Central memory CD8-positive, alpha-beta T cell (primary cell): ENCODE results near the gene LIN37.
"Not testable (repeated sequence)": the region's sequence is repeated elsewhere in the genome, so short reads cannot be mapped to it uniquely, and the experiment has no call there.

Source experiments
- ATAC-seq: fragments of 150-1000 bp; cut with Tn5 transposase; replicated peaks from 2 replicates; pipeline ENCODE4 v1.10.0; 2022; ENCODE audit warnings: mild to moderate bottlenecking, moderate FRiP score, moderate number of reproducible peaks; ENCODE audit not compliant: poor library complexity, severe bottlenecking; ENCODE audit errors: extremely low read depth
- DNase-seq, 2 donors: peaks; one replicate each; pipeline ENCODE4 v3.0.0; 2021; ENCODE audit warnings: low spot score in 2 of 2
- H3K27ac Mint-ChIP-seq: one replicate; pipeline ENCODE4 v1.8.0; 2022; ENCODE audit warnings: low read depth, mild to moderate bottlenecking, moderate library complexity, mixed read lengths
- H3K27me3 Mint-ChIP-seq: one replicate; pipeline ENCODE4 v1.8.0; 2022; ENCODE audit warnings: mixed read lengths
- H3K36me3 Mint-ChIP-seq: one replicate; pipeline ENCODE4 v1.8.0; 2022; ENCODE audit warnings: mild to moderate bottlenecking, moderate library complexity, mixed read lengths; ENCODE audit not compliant: insufficient read depth
- H3K4me1 Mint-ChIP-seq: one replicate; pipeline ENCODE4 v1.8.0; 2022; ENCODE audit warnings: mixed read lengths
- H3K4me3 Mint-ChIP-seq: one replicate; pipeline ENCODE4 v1.8.0; 2022; ENCODE audit warnings: mild to moderate bottlenecking, moderate library complexity, mixed read lengths
- H3K9me3 Mint-ChIP-seq: one replicate; pipeline ENCODE4 v1.8.0; 2022; ENCODE audit warnings: mixed read lengths

LIN37 gene

DNA sequence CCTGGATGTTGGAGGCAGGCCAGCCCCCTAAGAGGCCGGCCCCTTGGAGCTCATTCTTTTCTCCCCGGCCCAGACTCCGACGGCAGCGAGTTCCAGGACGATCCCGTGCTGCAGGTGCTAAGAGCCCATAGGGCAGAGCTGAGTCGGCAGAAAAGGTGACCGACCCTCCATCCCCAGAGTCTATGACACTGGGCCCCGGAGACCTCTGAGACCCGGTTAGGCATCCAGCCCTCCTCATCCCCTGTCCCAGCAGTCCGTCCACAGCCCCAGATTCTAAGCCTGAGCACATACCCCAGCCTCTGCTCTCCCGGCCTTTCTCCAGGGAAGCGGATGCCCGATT is 19.7 kb downstream of the LIN37 start:
- Mint-ChIP-seq H3K4me3 (no peak overlapping the region), H3K9me3 (no peaks in the 10 kb centered on the region), H3K27me3 (no peaks in the 10 kb centered on the region), H3K4me1 (no peaks in the 10 kb centered on the region), H3K36me3 (peaks cover 13% of the 10 kb centered on the region), H3K27ac (no peak overlapping the region)
- ATAC-seq (no peak), DNase-seq (no peak)

DNA sequence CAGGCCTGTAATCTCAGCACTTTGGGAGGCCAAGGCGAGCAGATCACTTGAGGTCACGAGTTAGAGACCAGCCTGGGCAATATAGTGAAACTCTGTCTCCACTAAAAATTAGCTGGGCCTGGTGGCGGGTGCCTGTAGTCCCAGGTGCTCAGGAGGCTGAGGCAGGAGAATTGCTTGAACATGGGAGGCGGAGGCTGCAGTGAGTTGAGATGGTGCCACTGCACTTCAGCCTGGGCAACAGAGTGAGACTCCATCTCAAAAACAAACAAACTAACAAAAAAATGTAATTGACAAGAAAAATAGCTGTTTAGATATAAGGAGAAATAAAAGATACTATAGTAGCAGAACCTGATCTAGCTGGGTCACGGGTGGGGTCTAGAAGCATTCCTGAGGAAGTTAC is 24.0 kb downstream of the LIN37 start:
- H3K36me3 Mint-ChIP-seq, H3K4me3 Mint-ChIP-seq, H3K9me3 Mint-ChIP-seq, H3K27me3 Mint-ChIP-seq, H3K27ac Mint-ChIP-seq, ATAC-seq, DNase-seq: not testable (repeated sequence)
- peaks cover 25% of the 10 kb centered on the region for H3K4me1 Mint-ChIP-seq

GRCh38 chr19:35773020-35773806 is 24.8 kb downstream of the LIN37 start:
- H3K4me3 Mint-ChIP-seq, result no peak overlapping the region
- peaks cover 25% of the 10 kb centered on the region for H3K4me1 Mint-ChIP-seq
- ATAC-seq (no peak), DNase-seq (no peak)
- no peak overlapping the region for H3K27ac Mint-ChIP-seq
- no peaks in the 10 kb centered on the region for H3K27me3 Mint-ChIP-seq
- H3K9me3 Mint-ChIP-seq, result no peaks in the 10 kb centered on the region
- H3K36me3 Mint-ChIP-seq, result peaks cover 3% of the 10 kb centered on the region

DNA sequence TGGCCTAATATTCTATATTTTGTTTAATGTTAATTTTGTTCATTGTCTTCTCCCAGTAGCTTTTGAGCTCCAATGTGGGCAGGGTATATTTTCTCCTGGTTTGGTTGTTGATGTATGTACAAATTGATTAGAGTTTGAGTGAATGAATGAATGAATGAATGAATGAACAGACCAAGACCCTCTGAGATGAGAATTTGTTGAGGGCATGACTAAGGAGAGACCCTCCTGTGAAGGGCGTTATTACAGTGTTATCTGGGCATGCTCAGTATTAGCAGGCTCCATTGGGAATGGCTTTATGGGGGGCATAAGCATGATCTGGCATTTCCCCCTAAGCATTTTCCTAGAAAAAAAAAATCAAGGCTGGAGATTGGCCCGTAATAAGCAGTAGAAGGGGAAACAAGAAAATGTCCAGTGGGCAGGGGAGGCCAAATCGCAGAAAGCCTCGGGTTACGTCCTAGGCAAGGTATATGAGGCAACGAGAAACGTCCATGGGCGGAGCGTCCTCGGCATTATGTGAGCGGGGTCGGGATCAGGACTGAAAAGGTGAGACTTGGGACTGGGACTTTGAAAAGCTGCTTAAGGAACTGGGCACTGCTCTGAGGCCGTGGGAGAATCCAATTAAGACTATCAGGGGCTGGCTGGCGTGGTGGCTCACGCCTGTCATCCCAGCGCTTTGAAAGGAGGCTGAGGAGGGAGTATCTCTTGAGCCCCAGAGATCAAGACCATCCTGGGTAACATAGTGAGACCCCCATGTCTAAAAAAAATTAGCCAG is 26.1 kb downstream of the LIN37 start:
- Mint-ChIP-seq H3K27ac (peak overlapping the region; percentile 80), H3K36me3 (peaks cover 4% of the 10 kb centered on the region), H3K27me3 (no peaks in the 10 kb centered on the region), H3K4me1 (peaks cover 25% of the 10 kb centered on the region), H3K9me3 (no peaks in the 10 kb centered on the region), H3K4me3 (peak overlapping the region; percentile 75)
- no peak for ATAC-seq
- DNase-seq, result no peak

GRCh38 chr19:35775046-35775297 is 26.6 kb downstream of the LIN37 start:
- peaks cover 4% of the 10 kb centered on the region for H3K36me3 Mint-ChIP-seq
- peak overlapping the region; percentile 80 for H3K27ac Mint-ChIP-seq
- H3K27me3 Mint-ChIP-seq, result no peaks in the 10 kb centered on the region
- ATAC-seq (no peak), DNase-seq (no peak)
- H3K4me1 Mint-ChIP-seq, result peaks cover 25% of the 10 kb centered on the region
- peak overlapping the region; percentile 75 for H3K4me3 Mint-ChIP-seq
- H3K9me3 Mint-ChIP-seq, result no peaks in the 10 kb centered on the region

DNA sequence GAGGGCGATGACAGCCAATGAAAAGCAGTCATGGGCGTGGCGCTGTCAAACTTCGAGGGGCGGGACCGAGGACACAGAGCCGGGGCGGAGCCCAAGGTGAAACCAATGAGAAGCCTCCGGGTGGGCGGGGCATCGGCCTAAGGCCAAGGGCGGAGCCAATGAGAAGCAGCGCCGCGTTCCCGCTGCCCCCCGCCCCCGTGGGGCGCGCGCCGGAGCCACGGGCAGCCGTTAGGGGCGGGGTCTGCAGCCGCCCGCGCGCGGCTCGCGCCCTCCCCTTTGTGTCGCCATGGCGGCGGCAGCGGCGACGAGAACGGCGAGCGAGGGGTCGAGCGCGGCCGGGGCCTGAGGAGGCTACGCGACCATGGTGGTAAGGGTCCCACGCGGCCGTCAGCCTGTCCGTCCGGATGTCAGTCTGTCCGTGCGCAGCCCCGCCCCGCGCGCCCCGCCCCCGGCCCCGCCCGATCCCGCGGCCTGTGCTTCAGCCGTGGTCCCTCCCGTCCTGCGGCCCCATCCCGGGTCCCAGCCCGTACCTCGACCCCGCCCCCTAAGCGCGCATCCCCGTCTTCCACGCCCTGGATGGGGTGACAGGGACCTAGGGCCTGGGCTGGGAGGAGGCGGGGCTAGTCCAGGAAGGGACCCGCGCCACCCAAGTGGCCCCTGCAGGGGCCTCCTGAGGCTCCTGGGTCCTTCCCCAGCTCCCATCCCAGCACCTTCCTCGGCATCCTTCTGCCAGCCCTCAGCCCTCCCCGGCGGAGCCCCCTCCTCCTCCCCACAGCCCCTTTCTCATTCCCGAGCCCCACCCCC is 27.1 kb downstream of the LIN37 start, which contains the start of gene ARHGAP33:
Gene ARHGAP33, plus strand, starts transcription at position 267 of the 804 bp plus-strand sequence. Its CDS starts 95 bp downstream, at position 362.
- Mint-ChIP-seq H3K27ac (peak within 1 kb of the TSS; percentile 80), H3K36me3 (peaks cover 4% of the 10 kb centered on the region), H3K4me1 (peaks cover 25% of the 10 kb centered on the region), H3K4me3 (peak within 1 kb of the TSS; percentile 75), H3K27me3 (no peaks in the 10 kb centered on the region), H3K9me3 (no peaks in the 10 kb centered on the region)
- ATAC-seq (peak; percentile 93), DNase-seq (peak; percentile 96 to 98)

DNA sequence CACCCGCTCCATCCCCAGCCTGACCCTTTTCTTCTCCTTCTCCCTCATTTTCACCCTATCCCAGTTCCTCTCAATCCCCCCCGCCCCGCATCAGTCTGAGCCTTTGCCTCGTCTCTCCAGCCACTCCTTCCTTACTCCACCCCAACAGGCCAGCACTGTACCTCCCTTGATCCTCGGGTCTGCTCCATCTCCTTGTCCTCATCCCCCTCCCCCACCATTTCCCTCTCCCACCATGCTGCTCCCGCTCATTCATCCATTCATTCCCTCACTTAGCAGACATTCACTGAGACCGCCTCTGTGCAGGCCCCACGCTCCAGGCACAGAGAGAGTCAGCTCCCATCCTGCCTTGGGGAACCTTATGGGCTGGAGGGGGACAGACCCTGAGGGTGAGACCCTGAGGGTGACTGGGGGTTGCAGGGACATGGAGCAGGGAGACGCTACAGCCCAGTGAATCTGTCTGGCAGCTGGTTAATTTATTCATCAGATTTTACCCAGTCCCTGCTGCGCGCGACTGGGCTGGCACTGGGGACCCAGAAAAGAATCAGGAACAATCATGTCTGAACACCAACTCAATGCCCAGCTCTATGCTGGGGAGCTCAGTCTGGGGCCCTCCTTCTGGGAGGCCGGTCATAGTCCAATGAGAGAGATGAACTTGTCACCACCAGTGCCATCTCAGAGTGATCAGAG is 27.9 kb downstream of the LIN37 start:
- Mint-ChIP-seq H3K36me3 (peaks cover 4% of the 10 kb centered on the region), H3K9me3 (no peaks in the 10 kb centered on the region), H3K27ac (no peak overlapping the region), H3K4me3 (peak overlapping the region; percentile 75), H3K27me3 (no peaks in the 10 kb centered on the region), H3K4me1 (peaks cover 25% of the 10 kb centered on the region)
- DNase-seq, result no peak
- ATAC-seq, result no peak

GRCh38 chr19:35777086-35777841 is 28.9 kb downstream of the LIN37 start:
- peaks cover 25% of the 10 kb centered on the region for H3K4me1 Mint-ChIP-seq
- no peaks in the 10 kb centered on the region for H3K9me3 Mint-ChIP-seq
- DNase-seq, result no peak
- H3K27me3 Mint-ChIP-seq, result no peaks in the 10 kb centered on the region
- no peak overlapping the region for H3K4me3 Mint-ChIP-seq
- no peak for ATAC-seq
- peaks cover 4% of the 10 kb centered on the region for H3K36me3 Mint-ChIP-seq
- H3K27ac Mint-ChIP-seq, result no peak overlapping the region

GRCh38 chr19:35777961-35778360 is 29.6 kb downstream of the LIN37 start:
- Mint-ChIP-seq H3K27ac (no peak overlapping the region), H3K4me3 (no peak overlapping the region)

DNA sequence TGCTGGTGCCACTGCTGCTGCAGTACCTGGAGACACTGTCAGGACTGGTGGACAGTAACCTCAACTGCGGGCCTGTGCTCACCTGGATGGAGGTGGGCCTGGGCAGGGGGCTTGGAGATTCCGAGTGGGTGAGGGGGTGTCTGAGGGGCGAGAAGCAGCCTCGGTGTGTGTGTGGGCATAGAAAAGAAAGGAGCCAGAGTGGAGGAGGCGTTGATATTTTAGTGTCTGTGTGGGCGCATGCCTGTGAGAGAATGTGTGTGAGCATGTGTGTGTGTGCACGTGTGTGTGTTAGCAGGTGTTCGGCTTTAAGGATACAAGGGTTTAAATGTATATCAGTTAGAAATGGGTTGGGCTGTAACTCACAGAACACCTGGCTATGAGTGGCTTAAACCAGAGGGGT is 30.7 kb downstream of the LIN37 start:
- ATAC-seq, result no peak
- no peaks in the 10 kb centered on the region for H3K9me3 Mint-ChIP-seq
- no peak for DNase-seq
- H3K4me3 Mint-ChIP-seq, result no peak overlapping the region
- peaks cover 5% of the 10 kb centered on the region for H3K36me3 Mint-ChIP-seq
- H3K27ac Mint-ChIP-seq, result no peak overlapping the region
- H3K27me3 Mint-ChIP-seq, result no peaks in the 10 kb centered on the region
- H3K4me1 Mint-ChIP-seq, result peaks cover 34% of the 10 kb centered on the region

More at GRCh38 chr19:35777961-35778360, 29.6 kb downstream of the LIN37 start:
- DNase-seq, result no peak
- H3K9me3 Mint-ChIP-seq, result no peaks in the 10 kb centered on the region
- no peak for ATAC-seq
- peaks cover 4% of the 10 kb centered on the region for H3K36me3 Mint-ChIP-seq
- H3K4me1 Mint-ChIP-seq, result peaks cover 26% of the 10 kb centered on the region
- H3K27me3 Mint-ChIP-seq, result no peaks in the 10 kb centered on the region

DNA sequence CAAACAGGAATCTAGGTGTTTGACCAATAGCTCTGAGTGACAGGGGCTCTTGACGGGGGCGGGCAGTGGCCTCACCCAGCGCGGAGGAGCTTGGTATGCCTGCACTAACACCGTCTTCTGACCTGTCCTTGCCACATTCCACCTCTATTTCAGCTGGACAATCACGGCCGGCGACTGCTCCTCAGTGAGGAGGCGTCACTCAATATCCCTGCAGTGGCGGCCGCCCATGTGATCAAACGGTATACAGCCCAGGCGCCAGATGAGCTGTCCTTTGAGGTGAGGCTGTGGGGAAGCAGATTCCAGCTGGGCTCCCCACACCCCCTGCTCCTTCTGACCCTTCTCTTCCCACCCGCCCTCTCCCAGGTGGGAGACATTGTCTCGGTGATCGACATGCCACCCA is 31.7 kb downstream of the LIN37 start:
- Mint-ChIP-seq H3K36me3 (peaks cover 5% of the 10 kb centered on the region), H3K9me3 (no peaks in the 10 kb centered on the region), H3K27me3 (no peaks in the 10 kb centered on the region), H3K4me3 (no peak overlapping the region), H3K27ac (no peak overlapping the region), H3K4me1 (peaks cover 25% of the 10 kb centered on the region)
- DNase-seq, result no peak
- ATAC-seq, result no peak

GRCh38 chr19:35780717-35781116 is 32.3 kb downstream of the LIN37 start:
- no peaks in the 10 kb centered on the region for H3K9me3 Mint-ChIP-seq
- no peak for ATAC-seq
- H3K4me1 Mint-ChIP-seq, result peaks cover 25% of the 10 kb centered on the region

More at GRCh38 chr19:35780717-35781116, 32.3 kb downstream of the LIN37 start:
- H3K4me3 Mint-ChIP-seq, result no peak overlapping the region
- no peak for DNase-seq
- H3K27me3 Mint-ChIP-seq, result no peaks in the 10 kb centered on the region
- H3K27ac Mint-ChIP-seq, result no peak overlapping the region
- peaks cover 5% of the 10 kb centered on the region for H3K36me3 Mint-ChIP-seq
